GM13977 (cell line): Measurements from ENCODE around the gene KCNMA1.

Experiments used
- DNase-seq: peaks from one replicate; pipeline ENCODE4 v3.0.0; 2012; ENCODE audit warnings: low spot score
- CTCF ChIP-seq: IDR thresholded peaks from 2 replicates; pipeline ENCODE4 v1.5.1; 2012; ENCODE audit warnings: mild to moderate bottlenecking, control low read depth; ENCODE audit not compliant: insufficient read depth; ENCODE audit errors: extremely low read depth, missing control alignments
- in situ Hi-C: fragments of 300-500 bp; cut with MboI; formaldehyde crosslinking; loops from one replicate; pipeline ENCODE4 v1.12.0; 2022; ENCODE audit warnings: low sequenced_read_pairs, low pct_unique_long_range_greater_than_20kb, mixed read lengths, inconsistent platforms; ENCODE audit not compliant: unreplicated experiment

KCNMA1 gene

GRCh38 chr10:77459905-77460304 is 177.7 kb downstream of the KCNMA1 start:
- no peak for DNase-seq
- in situ Hi-C loops, result no loop called here
- TF ChIP-seq CTCF, result no peak

GRCh38 chr10:77458986-77459590 is 178.5 kb downstream of the KCNMA1 start:
- no peak for TF ChIP-seq CTCF
- in situ Hi-C loops, result no loop called here
- DNase-seq, result no peak

- in situ Hi-C loops, result no loop called here
- TF ChIP-seq CTCF, result no peak
- DNase-seq, result no peak
Measured at GRCh38 chr10:77457721-77458120, 179.9 kb downstream of the KCNMA1 start.

- TF ChIP-seq CTCF, result no peak
- in situ Hi-C loops, result no loop called here
- DNase-seq, result no peak
Measured at GRCh38 chr10:77457266-77457665, 180.3 kb downstream of the KCNMA1 start.

GRCh38 chr10:77456414-77456813 is 181.2 kb downstream of the KCNMA1 start:
- TF ChIP-seq CTCF, result peak; percentile 34
- no peak for DNase-seq
- in situ Hi-C loops, result no loop called here

- no peak for TF ChIP-seq CTCF
- DNase-seq, result no peak
- in situ Hi-C loops, result no loop called here
Measured at GRCh38 chr10:77455561-77455960, 182.0 kb downstream of the KCNMA1 start.
